HepG2 (cell line): ENCODE data around the gene CERT1. TPM values are rescaled to one million over a fixed set of nuclear protein-coding genes. Genes with fewer than 3 reads are reported as not detected.

ENCODE experiments used
- E2F2 ChIP-seq: sonication (generic); formaldehyde crosslinking; IDR thresholded peaks from 2 replicates; pipeline ENCODE4 v1.4.0; 2020; ENCODE audit warnings: missing genetic modification reagents, borderline replicate concordance
- GABPB1 ChIP-seq: IDR thresholded peaks from 2 replicates; pipeline ENCODE4 v1.6.1; 2016; ENCODE audit warnings: mild to moderate bottlenecking, missing genetic modification reagents, moderate library complexity, missing compliant biosample characterization
- KLF16 ChIP-seq, 2 experiments: sonication (generic) in 1 of 2; formaldehyde crosslinking in 1 of 2; IDR thresholded peaks; 2 replicates each; pipeline versions ENCODE4 v1.6.1 to v1.8.0; 2016 to 2023; ENCODE audit warnings: missing genetic modification reagents in 2 of 2, missing compliant biosample characterization in 1 of 2
- NFYC ChIP-seq: IDR thresholded peaks from 2 replicates; pipeline ENCODE4 v1.6.1; 2016; ENCODE audit warnings: missing genetic modification reagents, missing compliant biosample characterization
- PAXIP1 ChIP-seq: sonication (generic); formaldehyde crosslinking; conservative IDR thresholded peaks from 2 replicates; pipeline ENCODE4 v1.4.0; 2020; ENCODE audit warnings: mild to moderate bottlenecking, missing genetic modification reagents, moderate library complexity
- PHF21A ChIP-seq: sonication (generic); formaldehyde crosslinking; IDR thresholded peaks from 2 replicates; pipeline ENCODE4 v1.5.0; 2020; ENCODE audit warnings: mild to moderate bottlenecking, missing genetic modification reagents
- SMARCC2 ChIP-seq: fragments of 450-650 bp; IDR thresholded peaks from 2 replicates; pipeline ENCODE4 v1.6.1; 2017; ENCODE audit warnings: antibody characterized with exemption, mild to moderate bottlenecking
- TFDP1 ChIP-seq: IDR thresholded peaks from 2 replicates; pipeline ENCODE4 v1.6.1; 2016; ENCODE audit warnings: missing compliant biosample characterization, missing genetic modification reagents, borderline replicate concordance
- TIGD3 ChIP-seq: sonication (generic); formaldehyde crosslinking; IDR thresholded peaks from 2 replicates; pipeline ENCODE4 v1.5.1; 2020; ENCODE audit warnings: mild to moderate bottlenecking, missing genetic modification reagents, borderline replicate concordance
- ZBTB20 ChIP-seq: sonication (generic); formaldehyde crosslinking; IDR thresholded peaks from 2 replicates; pipeline ENCODE4 v1.8.1; 2023; ENCODE audit warnings: missing genetic modification reagents, low read depth, mild to moderate bottlenecking, borderline replicate concordance
- ZNF10 ChIP-seq: sonication (generic); formaldehyde crosslinking; IDR thresholded peaks from 2 replicates; pipeline ENCODE4 v1.4.0; 2020; ENCODE audit warnings: mild to moderate bottlenecking, low read depth, missing genetic modification reagents, borderline replicate concordance
- ZNF121 ChIP-seq: sonication (generic); formaldehyde crosslinking; IDR thresholded peaks from 2 replicates; pipeline ENCODE4 v1.5.0; 2020; ENCODE audit warnings: mild to moderate bottlenecking, missing genetic modification reagents
- ZNF260 ChIP-seq: sonication (generic); formaldehyde crosslinking; IDR thresholded peaks from 2 replicates; pipeline ENCODE4 v1.4.0; 2020; ENCODE audit warnings: missing genetic modification reagents, low read depth, mild to moderate bottlenecking, borderline replicate concordance
- ZNF350 ChIP-seq: sonication (generic); formaldehyde crosslinking; IDR thresholded peaks from 2 replicates; pipeline ENCODE4 v1.4.0; 2020; ENCODE audit warnings: mild to moderate bottlenecking, low read depth, missing genetic modification reagents, borderline replicate concordance
- ZNF362 ChIP-seq: sonication (generic); formaldehyde crosslinking; IDR thresholded peaks from 2 replicates; pipeline ENCODE4 v1.4.0; 2020; ENCODE audit warnings: missing genetic modification reagents, mild to moderate bottlenecking, borderline replicate concordance
- ZNF724P ChIP-seq: sonication (generic); formaldehyde crosslinking; IDR thresholded peaks from 2 replicates; pipeline ENCODE4 v1.8.0; 2022; ENCODE audit warnings: missing genetic modification reagents, borderline replicate concordance
- ZNF740 ChIP-seq: sonication (generic); formaldehyde crosslinking; IDR thresholded peaks from 2 replicates; pipeline ENCODE4 v1.4.0; 2020; ENCODE audit warnings: missing genetic modification reagents
- polyA plus RNA-seq, 8 experiments: library from polyadenylated mRNA; depleted of rRNA in 3 of 8; stranded (reverse) in 7 of 8; unstranded in 1 of 8; fragments of >200 nt; fragmentation: Illumina TruSeq in 4 of 8; extraction: Trizol in 4 of 8; gene quantifications; 2 replicates each; pipeline versions ENCODE4 v1.2.1 to v1.2.3, GENCODE V29; 2011 to 2016; ENCODE audit warnings: low read depth in 4 of 8, missing spikeins in 1 of 8, mixed read lengths in 1 of 8; ENCODE audit not compliant: insufficient read depth in 1 of 8
- total RNA-seq, 5 experiments: library from RNA; depleted of rRNA; stranded (reverse); fragments of >200 nt; fragmentation: Illumina TruSeq; extraction: Trizol; gene quantifications; 2 replicates each; pipeline ENCODE4 v1.2.3, GENCODE V29; 2016; ENCODE audit warnings: low read depth in 1 of 5

The CERT1 gene
- total and polyA plus RNA-seq, 2 of the 13 experiments (the other 11 are each of a cell fraction or from before 2014, with no cell fraction given), result 8.2 to 12.7 TPM

GRCh38 chr5:75511435-75512382 lies at the start of gene CERT1, which contains the start of gene POLK (continued):
- no peak for TF ChIP-seq E2F2 (CRISPR knock-in tag)
- peak; percentile 27; the same call in 1 of the 2 replicates for TF ChIP-seq NFYC (CRISPR knock-in tag)
- no peak for TF ChIP-seq ZNF10 (CRISPR knock-in tag)
- TF ChIP-seq ZNF121 (CRISPR knock-in tag), result peak; percentile 56; the same call in 1 of the 2 replicates
- peak; percentile 89 for TF ChIP-seq GABPB1 (CRISPR knock-in tag)
- peak in 1 of 2 experiments; percentile 27; a peak in 1 of 4 replicates for TF ChIP-seq KLF16 (CRISPR knock-in tag; IDR thresholded peaks at IDR 0.05)
- TF ChIP-seq PHF21A (CRISPR knock-in tag), result peak; percentile 63; the same call in 1 of the 2 replicates
- TF ChIP-seq SMARCC2, result no peak
- TF ChIP-seq ZNF740 (CRISPR knock-in tag), result no peak; the same call in 1 of the 2 replicates
- TF ChIP-seq ZNF362, result no peak
- TF ChIP-seq ZBTB20 (CRISPR knock-in tag), result peak; percentile 72; the same call in 1 of the 2 replicates
- no peak for TF ChIP-seq TIGD3
- no peak; the same call in 1 of the 2 replicates for TF ChIP-seq PAXIP1 (CRISPR knock-in tag)
- TF ChIP-seq TFDP1 (CRISPR knock-in tag), result 0 out of 2 replicates have a peak, but pooled peaks have one; percentile 41
- no peak for TF ChIP-seq ZNF724P (CRISPR knock-in tag)
- peak; percentile 48; the same call in 1 of the 2 replicates for TF ChIP-seq ZNF350 (CRISPR knock-in tag)
- no peak for TF ChIP-seq ZNF260 (CRISPR knock-in tag)
